Hypothalamus (tissue), 51 donors: Measurements from ENCODE around the gene RBM20.

Experiments used
- DNase-seq, 51 donors: peaks; one replicate each; lab custom pipeline; 2025; lab: John Stamatoyannopoulos, UW

Gene RBM20

GRCh38 chr10:110802551-110803238 lies 158.6 kb downstream of the RBM20 start:
- DNase-seq, result peak in 27 of 51 donors; percentile 6 to 70 (median 44)

GRCh38 chr10:110803239-110803749 lies 159.2 kb downstream of the RBM20 start:
- DNase-seq, result no peak

- peak in 31 of 51 donors; percentile 11 to 67 (median 36) for DNase-seq
Measured at GRCh38 chr10:110803830-110804338, 159.7 kb downstream of the RBM20 start.

- no peak for DNase-seq
Measured at GRCh38 chr10:110804376-110804775, 160.2 kb downstream of the RBM20 start.

GRCh38 chr10:110805292-110805691 lies 161.2 kb downstream of the RBM20 start:
- no peak for DNase-seq

- DNase-seq, result no peak
Measured at GRCh38 chr10:110806335-110806734, 162.2 kb downstream of the RBM20 start.

GRCh38 chr10:110808123-110808522 lies 164.0 kb downstream of the RBM20 start:
- no peak for DNase-seq

- no peak for DNase-seq
Measured at GRCh38 chr10:110808615-110809014, 164.5 kb downstream of the RBM20 start.

GRCh38 chr10:110810625-110811024 lies 166.5 kb downstream of the RBM20 start:
- DNase-seq, result no peak

- peak in 3 of 51 donors; percentile 10 to 29 (median 10) for DNase-seq
Measured at GRCh38 chr10:110811791-110812581, 167.8 kb downstream of the RBM20 start.

- no peak for DNase-seq
Measured at GRCh38 chr10:110812583-110812982, 168.4 kb downstream of the RBM20 start.

GRCh38 chr10:110813743-110814472 lies 169.8 kb downstream of the RBM20 start:
- no peak for DNase-seq

GRCh38 chr10:110815354-110816004 lies 171.3 kb downstream of the RBM20 start:
- DNase-seq, result no peak

- DNase-seq, result no peak
Measured at GRCh38 chr10:110817614-110818013, 173.5 kb downstream of the RBM20 start.

- peak in 1 of 51 donors; percentile 9 for DNase-seq
Measured at GRCh38 chr10:110818311-110819256, 174.4 kb downstream of the RBM20 start.

GRCh38 chr10:110820321-110820814 lies 176.2 kb downstream of the RBM20 start:
- peak in 25 of 51 donors; percentile 7 to 59 (median 32) for DNase-seq

GRCh38 chr10:110821508-110821907 lies 177.4 kb downstream of the RBM20 start:
- DNase-seq, result no peak

GRCh38 chr10:110822035-110822711 lies 178.0 kb downstream of the RBM20 start:
- DNase-seq, result peak in 1 of 51 donors; percentile 55
